HG02759 (cell line): Measurements from ENCODE around the gene LRRC66.

Experiments
- ATAC-seq: cut with Tn5 transposase; IDR thresholded peaks from one replicate; pipeline ENCODE4 v1.9.1; 2021; ENCODE audit warnings: mild to moderate bottlenecking, moderate library complexity; ENCODE audit not compliant: unreplicated experiment

LRRC66 gene

DNA sequence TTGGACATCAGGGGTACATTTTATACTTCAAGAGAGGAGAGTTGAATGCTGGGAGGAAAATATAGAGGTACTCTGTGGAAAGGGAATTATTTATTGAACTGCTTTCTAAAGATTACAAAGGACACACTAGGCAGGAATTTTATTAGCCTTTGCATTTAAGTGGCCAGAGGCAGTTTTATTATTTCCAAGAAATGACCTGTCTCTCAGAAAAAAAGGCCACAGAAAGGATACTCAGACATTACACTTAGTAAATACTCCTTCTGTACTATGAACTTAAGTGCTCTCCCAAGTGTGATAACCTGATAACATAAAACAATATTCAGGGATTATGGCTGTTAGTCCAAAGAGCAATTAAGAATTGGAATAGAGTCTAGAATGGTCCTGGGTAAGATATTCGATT lies 7.5 kb downstream of the LRRC66 start:
- ATAC-seq = no peak

DNA sequence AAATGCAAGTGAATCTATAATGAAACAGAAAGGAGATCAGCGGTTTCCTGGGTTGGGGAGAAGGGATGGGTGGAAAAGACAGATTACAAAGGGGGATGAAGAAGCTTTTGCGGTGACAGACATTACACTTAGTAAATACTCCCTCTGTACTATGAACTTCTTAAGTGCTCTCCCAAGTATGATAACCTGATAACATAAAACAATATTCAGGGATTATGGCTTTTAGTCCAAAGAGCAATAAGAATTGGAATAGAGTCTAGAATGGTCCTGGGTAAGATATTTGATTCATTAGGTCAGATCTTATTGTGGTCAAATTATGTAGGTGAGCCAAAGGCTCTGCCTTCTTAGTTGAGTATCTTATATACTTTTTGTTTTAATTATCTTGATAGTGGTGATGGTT lies 9.2 kb downstream of the LRRC66 start:
- ATAC-seq = no peak

DNA sequence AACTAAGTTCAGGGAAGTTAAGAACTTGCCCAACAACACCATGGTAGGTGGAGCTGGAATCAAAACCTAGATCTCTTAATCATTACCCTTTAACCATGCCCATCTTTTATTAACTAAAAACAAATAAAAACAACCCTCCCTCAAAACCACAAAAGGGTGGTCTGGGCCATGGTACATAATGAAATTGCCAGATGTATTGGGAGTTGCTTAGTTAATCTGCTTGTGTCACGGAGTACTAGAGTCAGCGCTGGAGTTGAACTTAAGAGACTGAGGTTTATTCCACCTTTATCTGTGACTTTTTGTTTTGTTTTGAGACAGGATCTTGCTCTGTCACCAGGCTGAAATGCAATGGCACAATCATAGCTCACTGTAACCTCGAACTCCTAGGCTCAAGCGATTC lies 13.3 kb downstream of the LRRC66 start:
- no peak for ATAC-seq

DNA sequence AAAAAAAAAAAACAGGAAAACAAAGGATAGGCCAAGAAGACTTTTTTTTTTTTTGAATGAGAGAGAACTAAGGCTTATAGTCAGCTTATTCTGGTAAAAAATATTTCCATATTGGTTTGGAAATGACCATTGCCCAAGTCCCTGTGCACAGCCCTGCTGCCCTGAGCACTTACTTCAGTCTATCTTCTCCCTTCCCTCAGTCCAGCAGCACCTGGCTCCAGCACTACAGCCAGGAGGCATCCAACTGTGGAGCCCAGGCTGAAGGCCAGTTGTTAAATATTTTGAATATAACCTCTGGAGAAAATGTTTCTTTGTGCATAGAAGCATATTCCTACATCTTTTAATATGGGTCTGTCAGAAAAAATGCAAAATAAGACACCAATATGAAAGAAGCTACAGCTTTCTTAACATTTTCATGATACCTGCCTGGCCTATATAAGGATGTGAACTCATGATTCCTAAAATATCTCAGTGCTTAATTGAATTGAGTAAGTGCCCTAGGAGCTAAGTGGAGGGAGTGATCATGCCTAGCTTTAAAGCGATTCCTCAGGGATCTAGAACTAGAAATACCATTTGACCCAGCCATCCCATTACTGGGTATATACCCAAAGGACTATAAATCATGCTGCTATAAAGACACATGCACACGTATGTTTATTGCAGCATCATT lies 14.4 kb downstream of the LRRC66 start:
- no peak for ATAC-seq

DNA sequence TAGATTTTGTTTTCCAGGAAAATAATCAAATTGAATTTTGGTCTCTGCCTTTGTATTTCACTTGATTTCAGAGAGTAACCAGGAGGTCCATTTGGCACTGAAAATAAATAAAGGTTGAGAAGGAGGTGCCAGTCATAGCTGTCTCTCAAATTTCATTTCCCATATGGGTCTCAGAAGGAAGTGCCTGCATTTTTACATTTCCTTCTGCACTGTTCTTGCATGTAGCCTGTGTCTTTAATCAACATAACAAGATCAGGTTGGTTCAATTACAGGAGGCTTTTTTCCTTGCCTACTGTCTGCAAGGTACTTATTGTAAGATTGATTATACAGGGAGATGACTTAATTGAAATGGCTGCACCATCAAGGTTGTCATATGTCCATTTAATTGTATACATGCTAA lies 15.7 kb downstream of the LRRC66 start:
- ATAC-seq = no peak

DNA sequence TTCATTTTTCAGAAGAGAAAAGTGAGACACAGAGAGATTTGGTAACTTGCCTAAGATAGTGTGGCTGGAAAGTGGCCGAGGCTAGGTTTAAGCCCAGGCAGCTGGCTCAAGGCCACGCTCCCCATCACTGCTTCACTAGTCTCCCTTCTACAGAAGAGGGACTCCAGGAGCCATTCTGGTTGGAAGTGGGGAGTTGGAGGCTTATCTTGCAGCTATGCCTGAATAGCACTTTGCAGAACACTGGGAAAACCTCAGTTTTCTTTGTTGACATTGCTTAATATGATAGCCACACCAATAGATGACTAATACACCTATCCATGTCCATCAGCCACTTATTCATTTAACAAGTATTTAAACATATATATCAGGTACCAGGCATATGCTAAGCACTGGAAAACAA lies 18.5 kb downstream of the LRRC66 start:
- ATAC-seq = no peak

DNA sequence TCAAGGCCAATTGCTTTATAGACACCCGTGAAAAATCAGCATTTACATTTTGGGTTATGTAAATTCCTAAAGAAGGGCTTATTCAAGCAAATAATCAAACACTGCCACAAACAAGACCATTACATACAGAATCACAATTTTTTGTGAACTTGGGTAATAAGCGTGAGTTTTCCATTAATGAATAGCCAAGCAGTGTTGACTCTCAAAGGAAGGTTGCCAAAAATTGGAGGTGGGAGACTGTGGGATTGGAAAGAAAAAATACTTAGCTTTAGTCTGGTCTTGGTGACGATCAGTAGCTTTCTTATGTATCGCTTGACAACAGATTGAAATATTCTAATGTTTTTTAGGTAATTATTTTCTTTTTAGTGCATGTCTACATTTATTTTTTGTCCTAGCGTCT lies 20.9 kb downstream of the LRRC66 start:
- ATAC-seq = no peak

DNA sequence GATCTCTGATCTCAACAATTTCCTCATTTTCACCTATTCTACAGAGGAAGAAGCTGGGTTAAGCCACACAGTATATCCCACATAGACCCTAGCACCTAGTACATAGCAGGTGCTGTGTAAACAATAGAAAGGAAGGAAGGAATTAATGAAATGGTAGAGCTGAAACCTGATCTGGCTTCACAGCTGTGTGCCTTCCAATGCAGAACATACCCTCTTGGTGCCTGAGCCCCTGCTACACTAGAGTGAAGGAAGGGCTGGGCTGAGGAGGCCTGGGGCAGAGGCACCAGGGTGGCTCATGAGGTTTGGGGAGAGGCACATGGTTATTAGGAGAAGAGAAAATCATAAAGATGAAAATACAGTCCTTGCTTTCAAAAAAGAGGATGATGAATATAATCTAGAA lies 21.3 kb downstream of the LRRC66 start:
- ATAC-seq = no peak

DNA sequence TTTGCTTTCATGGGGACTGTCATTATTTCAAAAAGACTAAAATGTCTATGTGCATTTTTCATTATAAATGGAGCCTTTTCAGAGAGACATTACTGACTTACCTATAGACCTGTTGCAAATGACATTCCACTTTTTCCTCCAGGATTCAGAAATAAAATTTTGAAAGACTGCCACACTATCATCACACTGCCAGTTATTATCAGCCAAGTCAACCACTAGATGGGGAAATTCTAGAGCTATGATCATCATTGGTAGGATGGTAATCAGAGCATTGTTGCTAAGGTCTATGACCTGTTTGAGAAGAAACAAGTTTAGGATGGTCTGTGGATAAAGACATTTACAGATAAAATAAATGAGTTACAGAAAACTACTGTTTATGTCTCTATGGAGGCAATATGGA lies 22.5 kb downstream of the LRRC66 start:
- no peak for ATAC-seq

DNA sequence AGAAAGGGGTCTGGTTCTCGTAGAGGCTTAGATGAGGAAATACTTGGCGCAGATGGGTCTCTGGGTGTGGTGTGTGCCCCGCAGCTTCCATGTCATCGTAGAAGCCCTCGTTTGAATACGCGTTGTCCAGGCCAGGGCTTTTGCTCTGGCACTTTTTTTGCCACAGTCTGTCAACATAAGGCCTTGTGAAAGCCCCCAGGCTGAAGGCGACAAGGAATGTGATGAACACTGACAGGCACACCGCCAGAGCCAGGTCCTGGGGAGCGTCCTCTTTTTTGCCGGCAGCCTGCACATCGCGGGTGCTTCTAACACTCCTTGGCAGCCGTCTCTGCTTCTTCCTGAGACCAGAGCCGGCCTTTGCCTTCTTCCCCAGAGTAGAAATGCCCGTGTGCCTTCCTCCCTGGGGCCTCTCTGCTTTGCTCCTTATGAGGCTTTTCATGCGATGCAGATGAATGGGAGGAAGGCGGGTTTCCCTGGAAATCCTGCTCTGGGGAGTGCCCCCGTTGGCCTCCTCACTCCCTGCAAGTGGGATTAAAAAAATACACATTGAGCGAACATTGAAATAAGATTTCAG lies 24.4 kb downstream of the LRRC66 start:
- no peak for ATAC-seq

DNA sequence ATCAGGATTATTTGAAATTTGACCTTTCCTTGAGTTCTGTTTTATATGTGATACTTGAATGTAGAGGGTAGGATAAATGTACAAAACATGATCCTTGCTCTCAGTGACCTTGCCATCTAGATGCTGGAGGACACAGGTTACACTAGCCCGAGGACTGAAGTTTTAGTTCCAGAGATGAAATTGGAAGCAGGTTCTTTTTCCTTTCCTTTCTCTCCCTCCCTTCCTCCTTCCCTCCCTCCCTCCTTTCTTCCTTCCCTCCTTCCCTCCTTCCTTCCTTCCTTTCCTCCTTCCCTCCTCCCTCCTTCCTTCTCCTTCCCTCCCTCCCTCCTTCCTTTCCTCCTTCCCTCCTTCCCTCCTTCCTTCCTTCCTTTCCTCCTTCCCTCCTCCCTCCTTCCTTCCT lies 54.3 kb downstream of the LRRC66 start:
- ATAC-seq = no peak

DNA sequence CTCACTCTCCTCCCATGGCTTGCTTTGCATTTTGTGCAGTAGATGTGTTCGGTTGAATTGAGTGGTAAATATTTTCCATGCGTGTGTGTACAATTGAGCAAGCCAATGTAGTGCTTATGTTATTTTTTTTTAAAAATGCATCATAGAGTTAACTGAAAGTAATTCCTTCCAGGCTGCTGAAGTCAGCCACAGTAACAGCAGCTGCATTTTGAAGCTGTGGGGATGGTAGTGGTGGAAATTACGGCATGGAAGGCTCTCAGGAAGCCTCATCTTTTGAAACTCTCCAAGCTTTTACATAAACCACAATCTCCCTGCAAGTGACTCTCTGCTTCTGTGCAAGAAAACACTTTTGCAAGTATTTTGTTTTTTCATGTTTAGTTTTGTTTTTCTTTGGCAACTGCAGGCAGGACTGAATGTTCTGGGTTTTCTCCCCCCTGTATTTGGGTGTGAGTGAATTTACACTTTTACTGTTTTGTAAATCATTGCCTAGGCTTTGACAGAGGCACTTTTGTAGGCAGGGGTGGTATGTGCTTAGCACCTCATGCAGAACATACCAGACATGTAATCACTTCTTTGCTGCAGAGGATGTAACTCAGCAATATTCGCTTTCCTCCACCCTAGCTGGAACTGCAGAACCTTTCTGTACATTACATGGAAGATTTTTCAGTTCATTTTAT lies 56.2 kb downstream of the LRRC66 start:
- ATAC-seq = no peak

DNA sequence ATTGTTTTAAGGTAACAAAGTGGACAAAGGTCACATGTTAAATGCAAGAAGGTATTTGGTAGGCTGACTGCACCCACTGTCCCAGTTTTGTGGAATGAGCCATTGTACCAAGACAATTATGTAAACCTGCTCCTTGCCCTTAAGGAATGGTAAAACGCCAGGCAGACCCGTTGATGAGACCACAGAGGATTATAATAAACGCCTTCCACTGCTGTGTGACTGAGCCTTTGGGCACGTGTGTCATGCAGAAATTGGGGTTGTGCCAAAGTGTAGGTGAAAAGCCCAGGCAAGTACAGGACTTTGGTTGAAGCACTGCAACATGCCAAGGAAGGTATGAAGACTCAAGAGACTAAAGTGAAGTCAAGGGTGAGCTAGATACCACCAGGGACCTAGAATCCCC lies 59.7 kb downstream of the LRRC66 start:
- no peak for ATAC-seq

DNA sequence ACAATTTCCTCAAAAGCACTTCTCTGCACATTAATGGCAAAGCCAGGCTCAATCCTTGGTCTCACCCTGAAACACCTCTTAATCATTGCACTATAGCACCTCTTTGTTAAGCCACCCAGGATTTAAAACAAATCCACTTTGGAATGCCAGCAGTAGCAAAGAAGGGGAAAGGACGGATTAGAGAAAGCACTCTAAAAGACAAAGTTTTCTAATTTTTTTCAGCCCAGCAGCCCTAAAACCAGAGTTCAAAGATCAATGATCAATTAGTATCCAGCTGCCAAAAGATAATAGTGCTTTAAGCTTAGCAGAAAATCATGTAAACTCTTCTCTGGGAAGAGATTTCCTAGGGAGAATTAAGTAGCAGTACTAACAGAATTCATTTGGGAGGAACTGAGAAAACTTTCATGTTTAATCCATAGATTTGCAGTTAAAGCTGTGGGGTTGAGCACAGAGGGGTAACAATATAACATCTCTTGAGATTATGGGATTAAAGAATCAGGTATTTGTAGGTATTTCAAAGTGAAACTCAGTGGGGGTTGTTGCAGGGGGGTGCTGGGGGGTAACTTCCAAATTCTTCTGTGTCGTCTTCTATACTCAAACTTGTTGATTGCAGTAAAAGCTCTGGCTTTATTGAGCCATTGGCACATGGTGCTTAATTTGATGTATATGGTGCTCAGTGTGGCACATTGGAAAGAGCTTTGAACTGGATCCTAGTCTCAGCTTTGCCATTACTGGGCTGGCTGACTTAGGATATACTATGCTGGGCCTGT lies 61.8 kb downstream of the LRRC66 start:
- no peak for ATAC-seq
